GM18526 (cell line): ENCODE results near the gene VASN.

Source experiments
- POLR2A ChIP-seq: IDR thresholded peaks from 3 replicates; pipeline ENCODE4 v1.6.1; 2011; ENCODE audit not compliant: insufficient read length; ENCODE audit errors: extremely low read depth

The VASN gene

GRCh38 chr16:4371357-4372000, at the start of gene VASN:
TSS of gene VASN (plus strand) at chr16:4371848. CDS start at chr16:4380878, 9,030 bp downstream.
- TF ChIP-seq POLR2A = peak; percentile 57

GRCh38 chr16:4322121-4323052, 49.3 kb upstream of the VASN start:
- TF ChIP-seq POLR2A = no peak

DNA sequence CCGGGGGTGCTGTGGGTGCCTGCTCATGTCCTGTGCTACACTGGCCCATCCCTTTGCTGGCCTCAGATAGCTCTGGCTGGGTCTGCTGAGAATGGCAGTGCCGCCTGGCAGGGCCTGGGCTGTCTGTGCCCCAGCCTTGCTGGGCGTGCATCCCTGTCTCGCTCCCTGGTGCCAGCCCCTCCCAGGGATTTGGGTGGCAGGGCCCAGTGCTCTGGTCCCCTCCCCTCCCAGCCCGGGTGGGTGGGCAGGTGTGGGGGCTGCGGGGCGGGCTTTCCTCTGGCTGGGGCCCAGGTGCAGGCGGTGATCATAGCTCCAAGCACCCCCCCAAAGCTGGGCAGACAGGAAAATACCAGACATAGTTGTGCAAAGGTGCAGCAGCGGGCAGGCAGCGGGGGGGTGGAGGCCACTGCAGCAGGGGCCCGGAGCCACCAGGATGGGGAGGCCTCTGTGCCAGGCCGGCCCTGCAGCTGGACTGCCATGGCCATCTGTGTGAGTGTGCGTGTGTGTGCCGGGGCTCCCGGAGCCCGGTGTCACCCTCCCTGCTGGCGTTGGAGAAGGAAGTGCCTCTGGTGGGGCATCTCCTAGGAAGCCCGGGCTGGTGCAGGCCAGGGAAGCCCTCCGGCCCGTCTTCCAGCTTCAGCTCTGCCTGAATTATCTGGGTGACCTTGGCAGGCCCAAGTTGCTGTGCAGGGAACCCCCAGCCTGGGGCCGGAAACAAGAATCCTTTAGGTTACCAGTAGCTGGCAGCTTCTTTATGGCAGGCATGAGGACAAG, 48.4 kb upstream of the VASN start:
- TF ChIP-seq POLR2A = no peak

DNA sequence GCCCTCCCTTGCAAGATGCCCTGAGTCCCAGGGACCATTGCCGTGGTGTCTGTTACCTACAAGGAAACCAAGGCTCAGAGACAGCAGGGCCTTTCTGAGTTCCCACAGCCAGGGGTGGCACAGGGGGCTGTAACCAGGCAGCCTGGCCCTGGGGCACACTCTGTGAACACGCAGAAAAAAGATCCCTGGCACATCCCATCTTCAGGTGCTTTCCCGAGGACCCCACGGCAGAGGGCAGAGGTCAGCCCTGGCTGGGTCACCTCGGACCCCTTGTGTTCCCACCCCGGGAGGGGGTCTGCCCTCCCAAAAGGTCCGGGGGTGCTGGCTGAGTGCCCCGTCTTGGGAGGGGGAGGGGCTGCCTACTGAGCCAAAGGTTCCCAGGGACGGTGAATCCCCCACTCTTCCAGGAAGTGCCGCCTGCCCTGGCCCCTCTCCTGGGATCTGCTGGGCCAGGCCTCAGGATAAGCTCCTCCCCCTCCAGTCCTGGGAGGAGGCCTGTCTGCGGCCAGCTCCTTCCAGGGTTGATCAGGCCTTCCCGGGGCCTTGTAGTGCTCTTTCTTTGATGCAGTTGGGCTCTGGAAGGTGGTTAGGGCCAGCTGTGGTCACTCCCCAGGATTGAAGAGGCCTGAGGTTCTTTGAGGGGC, 47.7 kb upstream of the VASN start:
- TF ChIP-seq POLR2A = no peak

- no peak for TF ChIP-seq POLR2A
These were observed 47.0 kb upstream of the VASN start for GRCh38 chr16:4324492-4325252.

DNA sequence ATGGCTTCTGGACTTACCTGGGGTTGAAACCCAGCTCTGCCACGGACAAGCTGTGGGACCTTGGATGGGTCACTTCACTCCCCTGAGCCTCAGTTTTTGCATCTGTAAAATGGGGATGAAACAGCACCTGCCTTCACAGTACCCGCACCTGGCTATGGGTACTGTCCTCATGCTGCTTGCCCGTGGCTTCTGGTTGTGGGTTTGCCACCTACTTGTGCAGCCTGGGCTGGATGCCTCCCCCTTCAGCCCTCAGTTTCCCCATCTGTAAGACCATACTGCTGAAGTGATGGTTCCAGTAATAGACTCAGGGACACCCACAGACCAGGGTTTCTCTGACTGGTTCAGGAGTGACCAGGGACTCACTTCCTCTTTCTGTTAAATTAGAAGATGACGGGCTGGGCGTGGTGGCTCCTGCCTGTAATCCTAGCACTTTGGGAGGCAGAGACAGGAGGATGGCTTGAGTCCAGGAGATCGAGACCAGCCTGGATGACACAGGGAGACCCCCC, 46.3 kb upstream of the VASN start:
- TF ChIP-seq POLR2A = no peak

DNA sequence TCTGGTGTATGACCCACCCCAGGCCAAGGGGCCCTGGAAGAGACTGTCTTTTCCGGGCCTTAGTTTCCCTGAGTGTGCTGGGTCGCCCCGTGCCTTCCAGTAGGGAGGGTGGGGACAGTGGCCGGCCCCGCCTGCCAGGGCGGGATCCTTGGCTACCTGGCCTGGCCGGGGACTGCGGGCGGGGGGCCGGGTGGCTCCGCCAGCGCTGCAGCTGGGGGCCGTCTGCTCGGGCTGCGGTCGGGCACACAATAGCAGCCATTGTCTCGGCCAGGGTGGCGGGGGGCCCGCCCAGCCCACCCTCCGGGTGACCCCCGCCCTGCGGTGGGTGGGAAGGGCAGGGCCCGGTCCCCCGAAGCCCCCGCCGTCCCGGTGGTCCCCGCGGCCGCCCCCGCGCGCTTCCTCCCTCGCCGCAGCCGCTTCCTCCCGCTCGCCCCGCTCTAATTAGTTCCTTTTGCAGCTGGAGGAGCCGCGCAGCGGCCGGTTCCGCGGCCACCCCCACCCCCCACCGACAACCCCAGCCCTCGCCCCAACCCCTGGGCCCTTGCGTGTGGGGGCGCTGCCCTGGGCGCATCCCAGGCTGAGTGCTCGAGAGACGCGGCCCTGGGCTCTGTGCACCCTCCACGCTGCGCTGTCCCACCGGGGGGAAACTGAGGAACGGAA, 44.1 kb upstream of the VASN start:
- TF ChIP-seq POLR2A = no peak

- no peak for TF ChIP-seq POLR2A
These were observed 43.4 kb upstream of the VASN start for GRCh38 chr16:4328046-4328781.

- no peak for TF ChIP-seq POLR2A
These were observed 42.6 kb upstream of the VASN start for GRCh38 chr16:4328782-4329775.

- no peak for TF ChIP-seq POLR2A
These were observed 41.3 kb upstream of the VASN start for GRCh38 chr16:4330277-4330874.

DNA sequence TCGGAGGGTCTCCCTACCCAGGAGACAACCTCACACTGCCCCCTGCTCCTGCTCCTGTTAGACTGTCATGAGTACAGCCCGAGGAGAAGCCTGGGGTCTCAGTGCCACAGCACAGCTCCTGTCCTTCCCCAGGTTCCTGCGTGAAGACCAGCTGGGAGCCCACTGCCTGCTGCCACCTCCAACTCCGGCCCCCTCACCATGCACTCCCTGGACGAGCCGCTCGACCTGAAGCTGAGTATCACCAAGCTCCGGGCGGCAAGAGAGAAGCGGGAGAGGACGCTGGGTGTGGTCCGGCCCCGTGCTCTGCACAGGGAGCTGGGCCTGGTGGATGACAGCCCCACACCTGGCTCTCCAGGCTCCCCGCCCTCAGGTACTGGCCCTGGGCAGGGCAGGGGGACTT, 39.6 kb upstream of the VASN start:
- no peak for TF ChIP-seq POLR2A
